ENCODE measurements around the gene RGS13.

Gene RGS13

GRCh38 chr1:192635939-192636338 lies at the start of gene RGS13:
RGS13 (plus strand) TSS chr1:192636147; CDS start chr1:192644335, 8,188 bp downstream.
- FAIRE-seq, result no peak

DNA sequence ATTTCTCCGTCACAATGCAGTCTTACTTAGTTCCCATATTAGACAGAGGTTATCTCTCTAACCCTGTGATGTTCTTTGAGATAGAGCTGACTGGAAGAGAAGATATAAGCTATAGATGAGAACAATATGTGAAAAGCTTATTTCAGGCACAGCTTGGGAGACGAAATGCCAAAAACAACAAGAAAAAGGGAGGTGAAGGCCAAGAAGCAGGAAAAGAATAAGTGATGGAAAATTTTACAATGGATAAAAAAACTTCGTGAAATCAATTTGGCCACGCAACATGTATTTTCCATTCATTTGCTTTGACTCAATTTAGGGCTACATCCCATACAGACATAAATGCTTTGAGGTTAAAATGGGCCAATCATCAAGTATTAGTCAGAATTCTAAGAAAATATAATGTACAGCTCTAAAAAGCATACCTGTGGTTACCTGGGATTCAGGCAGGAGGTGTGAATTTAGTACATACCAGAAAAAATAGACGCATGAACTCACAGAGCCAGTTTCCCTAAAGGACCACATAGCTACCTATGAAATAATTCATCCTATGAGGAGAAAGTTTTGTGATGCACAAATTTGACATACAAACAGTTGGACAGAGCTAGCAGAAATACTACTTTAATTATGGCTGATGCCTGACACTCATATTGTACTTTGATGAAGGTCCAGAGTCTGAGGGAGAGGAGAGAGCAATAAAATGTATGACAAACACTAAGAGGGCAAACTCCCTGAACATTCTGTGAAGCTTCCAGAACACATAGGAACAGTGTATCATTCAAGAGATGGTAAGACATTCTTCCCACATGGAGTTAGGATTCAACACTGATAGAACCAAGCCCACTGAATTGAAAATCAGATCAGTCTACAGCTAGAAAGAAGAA lies 48.3 kb upstream of the RGS13 start:
- FAIRE-seq, result no peak

- no peak for FAIRE-seq
Measured at GRCh38 chr1:192588546-192588945, 47.4 kb upstream of the RGS13 start.

- no peak for FAIRE-seq
Measured at GRCh38 chr1:192589813-192590212, 46.1 kb upstream of the RGS13 start.

- no peak for FAIRE-seq
Measured at GRCh38 chr1:192592517-192592916, 43.4 kb upstream of the RGS13 start.

DNA sequence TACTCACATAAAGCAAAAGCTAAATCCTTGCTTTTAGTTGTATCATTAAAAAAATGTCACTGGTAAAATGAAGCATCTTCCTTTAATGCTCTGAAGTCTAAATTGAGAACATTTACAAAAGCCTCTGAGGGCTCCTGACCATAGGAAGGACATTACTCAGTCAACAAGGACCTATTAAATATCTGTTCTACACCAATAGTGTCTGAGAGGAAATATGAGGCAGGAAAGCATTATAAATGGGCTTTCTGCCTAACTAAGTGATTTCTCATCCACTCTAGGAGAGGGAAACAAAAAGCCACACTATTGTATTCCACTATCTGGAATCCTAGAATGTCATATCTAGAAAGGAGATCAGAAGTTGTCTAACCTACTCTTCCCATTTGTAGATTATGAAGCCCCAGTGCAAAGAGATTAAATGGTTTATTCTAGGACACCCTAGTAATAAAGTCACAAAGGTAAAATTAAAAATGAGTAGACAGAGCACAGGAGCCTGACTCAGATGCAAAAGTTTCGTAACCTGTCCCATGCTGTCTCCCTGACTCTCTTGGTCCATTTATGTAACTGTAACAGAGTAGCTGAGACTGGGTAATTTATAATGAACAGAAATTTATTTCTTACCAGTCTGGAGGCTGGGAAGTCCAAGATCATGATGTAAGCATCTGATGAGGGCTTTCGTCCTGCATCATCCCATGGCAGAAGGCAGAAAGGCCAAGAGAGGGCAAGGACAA lies 42.8 kb upstream of the RGS13 start:
- FAIRE-seq, result no peak

- FAIRE-seq, result no peak
Measured at GRCh38 chr1:192595299-192595698, 40.6 kb upstream of the RGS13 start.

GRCh38 chr1:192598589-192598988 lies 37.4 kb upstream of the RGS13 start:
- FAIRE-seq, result no peak

- no peak for FAIRE-seq
Measured at GRCh38 chr1:192600275-192600674, 35.7 kb upstream of the RGS13 start.

- no peak for FAIRE-seq
Measured at GRCh38 chr1:192601143-192601542, 34.8 kb upstream of the RGS13 start.

- no peak for FAIRE-seq
Measured at GRCh38 chr1:192601567-192601966, 34.4 kb upstream of the RGS13 start.

- FAIRE-seq, result no peak
Measured at GRCh38 chr1:192602757-192603156, 33.2 kb upstream of the RGS13 start.

GRCh38 chr1:192603218-192603787 lies 32.6 kb upstream of the RGS13 start:
- no peak for FAIRE-seq

- FAIRE-seq, result no peak
Measured at GRCh38 chr1:192604979-192605620, 30.8 kb upstream of the RGS13 start.

GRCh38 chr1:192608671-192609070 lies 27.3 kb upstream of the RGS13 start:
- FAIRE-seq, result no peak

- FAIRE-seq, result no peak
Measured at GRCh38 chr1:192609110-192610079, 26.6 kb upstream of the RGS13 start.

DNA sequence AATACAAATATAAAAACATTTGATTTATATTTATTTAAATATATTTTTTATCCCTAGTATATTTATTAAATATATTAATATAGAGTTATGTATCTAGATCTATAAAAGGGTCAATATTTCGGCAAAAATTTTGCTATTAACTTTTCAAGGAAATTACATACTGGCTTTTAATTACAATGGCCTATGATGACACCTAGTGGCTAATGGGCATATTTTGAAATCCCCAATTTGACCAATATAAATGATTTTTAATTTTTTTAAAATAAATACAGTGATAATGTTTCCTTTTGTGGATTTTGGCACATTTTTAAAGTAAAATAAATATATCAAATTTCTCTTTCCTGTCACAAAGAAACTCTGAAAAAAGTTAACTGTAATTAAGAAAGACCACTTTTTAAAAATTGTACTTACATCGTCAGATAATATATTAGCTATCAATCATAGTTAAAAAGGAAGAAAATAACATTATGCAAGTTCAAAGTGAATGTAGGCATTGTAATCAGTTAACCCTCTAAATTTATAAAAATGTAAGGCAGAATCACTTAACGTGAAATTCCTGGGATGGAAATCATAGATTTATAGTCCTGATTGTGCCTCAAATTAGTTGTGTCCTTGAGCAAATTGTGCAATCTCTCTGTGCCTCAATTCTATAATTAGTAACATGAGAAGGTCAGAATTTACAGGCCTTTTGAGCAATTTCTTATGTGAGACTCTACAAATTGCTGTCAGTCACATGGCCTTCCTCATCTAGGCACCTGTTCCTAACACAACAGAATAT lies 25.6 kb upstream of the RGS13 start:
- FAIRE-seq, result peak; percentile 99

- FAIRE-seq, result no peak
Measured at GRCh38 chr1:192615055-192615454, 20.9 kb upstream of the RGS13 start.

GRCh38 chr1:192620071-192620635 lies 15.8 kb upstream of the RGS13 start:
- no peak for FAIRE-seq

GRCh38 chr1:192626366-192627179 lies 9.4 kb upstream of the RGS13 start:
- no peak for FAIRE-seq

Measured in A204.1 (cell line).